Upper lobe of left lung (tissue), 6 donors: Measurements from ENCODE around the gene TMPRSS4. TPM values are rescaled to one million over a fixed set of nuclear protein-coding genes. Genes with fewer than 3 reads are reported as not detected.

ENCODE experiments used
- ATAC-seq, 2 donors: fragments of 200-7000 bp; cut with Tn5 transposase; one replicate each; pipeline ENCODE4 v1.9.1; 2022; ENCODE audit warnings: mild to moderate bottlenecking in 2 of 2, moderate library complexity in 2 of 2; ENCODE audit not compliant: low FRiP score in 2 of 2
- DNase-seq, 2 donors: peaks; one replicate each; pipeline ENCODE4 v3.0.0-alpha.2; 2019 to 2020
- H3K27ac ChIP-seq, 4 donors: fragments of 200-600 bp; sonication (generic); one replicate each; pipeline ENCODE4 v1.5.1; 2016 to 2019
- H3K27me3 ChIP-seq, 4 donors: fragments of 200-600 bp; sonication (generic); one replicate each; pipeline ENCODE4 v1.5.1; 2017 to 2019
- H3K36me3 ChIP-seq, 4 donors: fragments of 200-600 bp; sonication (generic); one replicate each; pipeline ENCODE4 v1.5.1; 2016 to 2019
- H3K4me1 ChIP-seq, 4 donors: fragments of 200-600 bp; sonication (generic); one replicate each; pipeline ENCODE4 v1.5.1; 2018 to 2019
- H3K4me3 ChIP-seq, 4 donors: fragments of 200-600 bp; sonication (generic); one replicate each; pipeline ENCODE4 v1.5.1; 2017 to 2019; ENCODE audit warnings: mild to moderate bottlenecking in 2 of 4, moderate library complexity in 1 of 4
- H3K9me3 ChIP-seq, 4 donors: fragments of 200-600 bp; sonication (generic); one replicate each; pipeline ENCODE4 v1.5.1; 2018 to 2019
- EP300 ChIP-seq, 4 donors: sonication (generic); formaldehyde crosslinking; IDR thresholded peaks; one replicate each; pipeline ENCODE4 v1.5.1; 2017; ENCODE audit warnings: antibody characterized with exemption in 4 of 4, control low read depth in 2 of 4
- POLR2A ChIP-seq, 4 donors: fragments of 450-650 bp; IDR thresholded peaks; one replicate each; pipeline ENCODE4 v1.5.1; 2016 to 2017; ENCODE audit warnings: antibody characterized with exemption in 4 of 4, mild to moderate bottlenecking in 2 of 4
- POLR2AphosphoS5 ChIP-seq, 2 donors: sonication (generic); formaldehyde crosslinking; IDR thresholded peaks; one replicate each; pipeline ENCODE4 v1.5.1; 2017; ENCODE audit warnings: antibody characterized with exemption in 2 of 2
- WGBS, 2 donors: methylation state at CpG; one replicate each; pipeline ENCODE4 v1.1.5; 2017 to 2018; 5-methylcytosine and 5-hydroxymethylcytosine counted together
- total RNA-seq, 6 donors: library from RNA; depleted of rRNA in 4 of 6; stranded (reverse); fragments of >200 nt in 4 of 6; gene quantifications; one replicate each; pipeline versions ENCODE4 v1.1.0 to v1.2.1, GENCODE V29; 2016 to 2021
- TF ChIP-seq, protein P1 (sequence below), 6 experiments: fragments of 450-650 bp in 4 of 6; fragments of 200-600 bp in 2 of 6; sonication (generic) in 2 of 6; IDR thresholded peaks; one replicate each; pipeline ENCODE4 v1.5.1; 2016 to 2019; ENCODE audit warnings: antibody characterized with exemption in 6 of 6
- donor health status: DM: no; HTN: no; CAD: no; lungs with moderate emphysema.
- donor health status: DM: no; HTN: yes; CAD: no; lungs with severe emphysema.

Gene TMPRSS4
- total RNA-seq, 6 donors from 2014 or later = 1.6 to 14.3 (median 3.1) TPM

DNA sequence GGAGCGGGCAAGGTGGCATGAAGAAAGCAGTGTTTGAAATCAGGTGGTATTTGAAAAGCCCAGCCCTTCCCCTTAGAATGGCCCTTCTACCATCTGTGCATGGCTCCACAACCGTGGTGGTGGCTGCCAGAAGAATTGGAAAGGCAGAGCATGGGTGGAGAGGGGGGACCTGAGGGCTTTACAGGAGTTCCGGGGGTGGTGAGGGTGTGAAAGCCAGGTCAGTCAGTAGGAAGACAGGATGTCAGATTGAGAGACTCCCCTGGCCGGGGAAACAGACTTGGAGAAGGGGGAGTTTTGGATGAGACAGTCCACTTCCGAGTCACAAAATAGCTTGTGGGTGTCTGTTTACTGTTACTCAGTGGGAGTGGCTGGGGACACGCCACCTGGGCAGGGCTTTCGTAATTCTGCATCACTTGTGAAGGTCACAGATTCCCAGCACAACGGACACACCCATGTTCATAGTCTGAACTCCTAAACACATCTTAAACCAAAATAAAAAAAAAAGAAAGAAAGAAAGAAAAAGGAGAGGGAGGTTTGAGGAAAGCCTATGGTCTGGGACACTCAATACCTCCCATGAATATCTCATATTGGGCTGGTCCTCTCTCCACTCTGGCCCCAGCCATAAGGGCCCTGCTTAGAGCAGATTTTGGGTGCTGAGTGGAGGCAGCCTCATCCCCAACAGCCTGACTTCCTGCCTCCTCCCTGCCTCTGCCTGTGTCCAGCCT is 34.3 kb downstream of the TMPRSS4 start:
- 67 to 69% methylated on average over 8 of the region's 8 CpGs for WGBS, 2 donors
- H3K27me3 ChIP-seq = no peaks in the 10 kb centered on the region
- H3K4me3 ChIP-seq = no peak overlapping the region
- H3K4me1 ChIP-seq = no peaks in the 10 kb centered on the region
- DNase-seq = no peak
- no peaks in the 10 kb centered on the region for H3K36me3 ChIP-seq
- H3K27ac ChIP-seq = no peak overlapping the region
- H3K9me3 ChIP-seq = no peaks in the 10 kb centered on the region
- TF ChIP-seq POLR2A (IDR thresholded peaks at IDR 0.05) (no peak), POLR2AphosphoS5 (IDR thresholded peaks at IDR 0.05) (no peak), EP300 (IDR thresholded peaks at IDR 0.05) (no peak)
- TF ChIP-seq, protein P1, sequence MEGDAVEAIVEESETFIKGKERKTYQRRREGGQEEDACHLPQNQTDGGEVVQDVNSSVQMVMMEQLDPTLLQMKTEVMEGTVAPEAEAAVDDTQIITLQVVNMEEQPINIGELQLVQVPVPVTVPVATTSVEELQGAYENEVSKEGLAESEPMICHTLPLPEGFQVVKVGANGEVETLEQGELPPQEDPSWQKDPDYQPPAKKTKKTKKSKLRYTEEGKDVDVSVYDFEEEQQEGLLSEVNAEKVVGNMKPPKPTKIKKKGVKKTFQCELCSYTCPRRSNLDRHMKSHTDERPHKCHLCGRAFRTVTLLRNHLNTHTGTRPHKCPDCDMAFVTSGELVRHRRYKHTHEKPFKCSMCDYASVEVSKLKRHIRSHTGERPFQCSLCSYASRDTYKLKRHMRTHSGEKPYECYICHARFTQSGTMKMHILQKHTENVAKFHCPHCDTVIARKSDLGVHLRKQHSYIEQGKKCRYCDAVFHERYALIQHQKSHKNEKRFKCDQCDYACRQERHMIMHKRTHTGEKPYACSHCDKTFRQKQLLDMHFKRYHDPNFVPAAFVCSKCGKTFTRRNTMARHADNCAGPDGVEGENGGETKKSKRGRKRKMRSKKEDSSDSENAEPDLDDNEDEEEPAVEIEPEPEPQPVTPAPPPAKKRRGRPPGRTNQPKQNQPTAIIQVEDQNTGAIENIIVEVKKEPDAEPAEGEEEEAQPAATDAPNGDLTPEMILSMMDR (IDR thresholded peaks at IDR 0.05) = no peak
- ATAC-seq = peak in 1 of 2 donors; percentile 32

DNA sequence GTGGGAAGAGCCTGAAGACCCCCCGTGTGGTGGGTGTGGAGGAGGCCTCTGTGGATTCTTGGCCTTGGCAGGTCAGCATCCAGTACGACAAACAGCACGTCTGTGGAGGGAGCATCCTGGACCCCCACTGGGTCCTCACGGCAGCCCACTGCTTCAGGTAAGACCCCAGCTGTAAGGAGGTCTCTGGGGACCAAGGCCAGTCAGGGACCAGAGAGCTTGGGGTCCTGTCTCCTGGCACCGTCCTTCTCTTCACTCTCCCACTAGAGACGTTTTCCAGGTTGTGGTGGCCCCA is 34.8 kb downstream of the TMPRSS4 start:
- DNase-seq = no peak

DNA sequence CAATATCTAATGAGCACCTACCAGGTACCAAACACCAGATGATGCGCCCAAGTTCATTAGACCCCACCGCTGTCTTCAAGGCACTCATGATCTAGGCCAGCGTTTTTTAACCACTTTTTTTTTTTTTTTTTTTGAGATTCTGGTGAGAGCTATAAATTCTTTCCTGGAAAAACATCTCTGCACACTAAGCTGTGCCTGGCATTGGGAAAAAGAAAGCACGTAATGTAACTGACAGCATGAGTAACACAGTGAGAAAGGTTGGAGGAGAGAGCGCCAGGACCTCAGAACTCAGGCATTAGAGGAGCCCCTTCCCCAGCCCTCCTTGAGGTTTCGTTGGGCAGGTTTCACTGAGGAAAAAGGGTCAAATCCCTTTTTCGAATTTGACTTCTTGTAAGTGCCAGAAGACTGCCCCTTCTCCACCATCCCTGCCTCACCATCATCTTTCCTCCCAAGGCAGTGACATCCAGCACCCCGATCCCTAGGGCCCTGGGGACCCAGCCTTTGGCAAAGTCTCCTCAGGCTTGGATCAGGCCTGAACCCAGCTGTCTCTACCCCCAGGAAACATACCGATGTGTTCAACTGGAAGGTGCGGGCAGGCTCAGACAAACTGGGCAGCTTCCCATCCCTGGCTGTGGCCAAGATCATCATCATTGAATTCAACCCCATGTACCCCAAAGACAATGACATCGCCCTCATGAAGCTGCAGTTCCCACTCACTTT is 36.0 kb downstream of the TMPRSS4 start:
- Histone ChIP-seq H3K9me3 (no peaks in the 10 kb centered on the region), H3K4me1 (no peaks in the 10 kb centered on the region), H3K4me3 (no peak overlapping the region), H3K36me3 (no peaks in the 10 kb centered on the region), H3K27me3 (no peaks in the 10 kb centered on the region), H3K27ac (no peak overlapping the region)
- no peak for ATAC-seq
- WGBS, 2 donors = 88 to 89% methylated on average over 9 to 11 of the region's 11 CpGs
- TF ChIP-seq EP300 (IDR thresholded peaks at IDR 0.05) (no peak), POLR2AphosphoS5 (IDR thresholded peaks at IDR 0.05) (no peak), POLR2A (IDR thresholded peaks at IDR 0.05) (no peak)
- TF ChIP-seq, protein P1 (IDR thresholded peaks at IDR 0.05) = no peak
- no peak for DNase-seq

More for the DNA sequence above, 34.8 kb downstream of the TMPRSS4 start:
- no peak for ATAC-seq
- no peaks in the 10 kb centered on the region for H3K9me3 ChIP-seq
- 90 to 92% methylated on average over 2 to 6 of the region's 6 CpGs for WGBS, 2 donors
- no peaks in the 10 kb centered on the region for H3K36me3 ChIP-seq
- no peak overlapping the region for H3K4me3 ChIP-seq
- H3K4me1 ChIP-seq = no peaks in the 10 kb centered on the region
- TF ChIP-seq, protein P1 (IDR thresholded peaks at IDR 0.05) = no peak
- TF ChIP-seq EP300 (IDR thresholded peaks at IDR 0.05) = no peak
- TF ChIP-seq POLR2A (IDR thresholded peaks at IDR 0.05) = no peak
- TF ChIP-seq POLR2AphosphoS5 (IDR thresholded peaks at IDR 0.05) = no peak
- H3K27me3 ChIP-seq = no peaks in the 10 kb centered on the region
- H3K27ac ChIP-seq = no peak overlapping the region

DNA sequence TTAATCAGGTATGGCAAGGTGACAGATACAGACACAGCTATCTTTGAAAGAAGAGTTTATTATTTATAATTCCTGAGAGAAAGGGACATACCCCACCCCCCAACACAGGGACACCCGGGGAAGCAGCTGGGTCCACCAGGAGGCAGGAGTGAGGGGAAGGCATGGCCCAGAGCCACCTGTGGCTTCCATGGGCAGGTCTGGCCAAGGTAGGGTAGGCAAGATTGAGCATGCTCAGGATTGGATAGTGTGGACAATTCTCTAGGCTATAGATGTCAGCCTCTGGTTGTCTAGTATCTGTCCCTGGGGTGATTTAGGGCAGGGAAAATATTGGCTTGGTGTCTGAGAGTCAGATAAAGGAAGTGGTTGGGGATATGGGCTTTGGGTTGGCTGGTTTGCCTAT is 37.4 kb downstream of the TMPRSS4 start:
- WGBS, 2 donors = 91 to 100% methylated on average over 1 of the region's 1 CpG
- TF ChIP-seq EP300 (IDR thresholded peaks at IDR 0.05) = no peak
- no peak for TF ChIP-seq POLR2A (IDR thresholded peaks at IDR 0.05)
- no peak for TF ChIP-seq POLR2AphosphoS5 (IDR thresholded peaks at IDR 0.05)
- TF ChIP-seq, protein P1 (IDR thresholded peaks at IDR 0.05) = no peak
- Histone ChIP-seq H3K9me3 (no peaks in the 10 kb centered on the region), H3K4me3 (no peak overlapping the region), H3K36me3 (no peaks in the 10 kb centered on the region), H3K27ac (no peak overlapping the region), H3K27me3 (no peaks in the 10 kb centered on the region), H3K4me1 (no peaks in the 10 kb centered on the region)
- no peak for ATAC-seq
- DNase-seq = no peak
